GM20431 (cell line): ENCODE results near the gene COA7.
"Not testable (repeated sequence)": the region's sequence is repeated elsewhere in the genome, so short reads cannot be mapped to it uniquely, and the experiment has no call there.

ENCODE experiments used
- in situ Hi-C: fragments of 300-500 bp; cut with MseI, MboI; formaldehyde crosslinking; loops from one replicate; pipeline ENCODE4 v1.15.0; 2020; ENCODE audit warnings: low sequenced_read_pairs; ENCODE audit not compliant: unreplicated experiment

Gene COA7

DNA sequence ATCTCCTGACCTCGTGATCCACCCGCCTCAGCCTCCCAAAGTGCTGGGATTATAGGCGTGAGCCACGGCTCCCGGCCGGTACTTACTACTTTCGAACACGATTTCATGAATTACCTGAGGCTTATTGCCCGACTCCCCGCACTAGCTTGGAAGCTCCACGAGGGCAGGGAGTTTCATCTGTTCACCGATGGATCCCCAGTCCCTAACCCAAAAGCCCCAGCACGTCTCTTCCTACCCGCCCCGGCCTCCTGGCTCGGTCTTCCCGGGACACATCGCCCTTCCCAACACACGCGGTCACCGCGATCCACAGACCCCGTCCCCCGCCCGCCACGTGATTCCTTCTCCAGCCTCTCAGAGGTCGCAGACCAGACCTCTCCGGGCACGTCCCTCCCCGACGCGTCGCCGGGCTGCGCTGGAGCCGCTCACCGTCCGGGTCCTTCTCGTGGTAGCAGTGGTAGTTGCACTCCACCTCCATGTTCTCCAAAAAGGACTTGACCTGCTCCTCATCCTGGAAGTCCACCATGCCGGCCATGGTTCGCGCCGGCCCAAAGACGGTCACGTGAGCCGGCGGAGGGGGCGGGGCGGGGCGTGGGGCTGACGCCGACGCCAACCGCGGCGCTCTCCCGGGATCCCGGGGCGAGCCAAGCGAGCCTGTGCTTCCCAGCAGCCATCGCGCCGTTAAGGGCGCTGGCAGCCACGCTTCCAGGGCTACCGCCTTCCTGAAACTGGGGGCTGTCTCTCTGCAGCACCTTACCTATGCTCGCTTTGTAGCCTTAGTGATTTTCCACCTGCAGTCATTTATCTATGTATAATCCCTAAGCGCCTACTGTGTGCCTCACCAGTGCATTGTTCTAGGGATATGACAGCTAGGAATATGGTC, at the start of gene COA7:
COA7 (minus strand) TSS at position 553 of the 880 bp plus-strand sequence; CDS start at position 532, 21 bp downstream.
- in situ Hi-C loops, result loop anchor here (25.0 kb wide), 1 partner anchor 561 kb away; the partner anchor contains the start of gene ZFYVE9

DNA sequence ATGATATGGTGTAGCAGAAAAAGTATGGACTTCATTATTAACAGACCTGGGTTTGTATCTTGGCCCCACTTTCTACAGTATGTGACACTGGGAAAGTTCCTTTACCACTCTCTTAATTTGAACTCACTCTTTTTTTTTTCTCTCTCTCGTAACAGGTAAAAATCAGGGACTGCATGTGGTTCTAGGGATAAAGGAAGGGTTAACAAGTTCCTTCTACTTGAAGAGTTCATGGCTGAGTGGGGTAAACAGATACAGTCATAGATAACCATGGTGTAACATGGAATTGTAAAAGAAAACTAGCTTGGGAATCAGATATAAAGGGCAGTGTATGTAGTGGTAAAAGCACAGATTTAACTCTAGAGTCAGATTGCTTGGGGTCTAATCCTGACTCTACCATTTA, 49.3 kb upstream of the COA7 start:
- in situ Hi-C loops, result no loop called here

DNA sequence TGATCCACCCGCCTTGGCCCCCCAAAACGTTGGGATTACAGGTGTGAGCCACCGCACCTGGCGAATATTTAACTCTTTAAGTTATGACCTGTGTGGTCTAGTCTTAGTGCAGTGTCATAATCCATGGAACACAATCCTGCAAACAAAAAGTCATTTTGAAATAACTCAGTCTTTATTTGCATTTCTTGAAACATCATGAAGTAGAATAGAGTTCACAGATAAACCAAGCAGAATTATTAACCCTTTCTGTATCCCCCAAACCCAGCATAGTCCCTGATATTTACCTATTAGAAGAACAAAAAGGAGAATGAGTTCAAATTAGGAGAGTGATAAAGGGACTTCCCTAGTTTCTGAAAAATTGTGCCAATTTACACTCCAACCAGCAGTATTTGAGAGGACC, 48.0 kb upstream of the COA7 start:
- in situ Hi-C loops, result no loop called here

DNA sequence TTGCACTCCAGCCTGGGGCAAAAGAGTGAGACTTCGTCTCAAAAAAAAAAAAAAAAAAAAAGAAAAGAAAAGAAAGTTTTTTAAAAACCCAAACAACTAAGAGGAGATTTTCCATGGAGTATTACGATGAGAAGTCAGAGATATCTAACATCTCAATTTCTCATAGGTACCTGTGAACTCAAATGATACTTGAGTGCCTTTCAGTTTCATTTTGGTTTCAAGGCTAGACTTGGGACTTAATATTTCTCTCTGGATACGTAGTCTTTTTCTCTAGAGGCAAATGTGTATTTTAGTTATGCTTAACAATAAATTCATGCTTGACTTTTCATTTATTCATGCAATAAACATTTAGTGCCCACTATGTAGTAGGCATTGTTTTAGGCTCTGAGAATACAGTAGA, 43.1 kb upstream of the COA7 start:
- in situ Hi-C loops, result no loop called here

DNA sequence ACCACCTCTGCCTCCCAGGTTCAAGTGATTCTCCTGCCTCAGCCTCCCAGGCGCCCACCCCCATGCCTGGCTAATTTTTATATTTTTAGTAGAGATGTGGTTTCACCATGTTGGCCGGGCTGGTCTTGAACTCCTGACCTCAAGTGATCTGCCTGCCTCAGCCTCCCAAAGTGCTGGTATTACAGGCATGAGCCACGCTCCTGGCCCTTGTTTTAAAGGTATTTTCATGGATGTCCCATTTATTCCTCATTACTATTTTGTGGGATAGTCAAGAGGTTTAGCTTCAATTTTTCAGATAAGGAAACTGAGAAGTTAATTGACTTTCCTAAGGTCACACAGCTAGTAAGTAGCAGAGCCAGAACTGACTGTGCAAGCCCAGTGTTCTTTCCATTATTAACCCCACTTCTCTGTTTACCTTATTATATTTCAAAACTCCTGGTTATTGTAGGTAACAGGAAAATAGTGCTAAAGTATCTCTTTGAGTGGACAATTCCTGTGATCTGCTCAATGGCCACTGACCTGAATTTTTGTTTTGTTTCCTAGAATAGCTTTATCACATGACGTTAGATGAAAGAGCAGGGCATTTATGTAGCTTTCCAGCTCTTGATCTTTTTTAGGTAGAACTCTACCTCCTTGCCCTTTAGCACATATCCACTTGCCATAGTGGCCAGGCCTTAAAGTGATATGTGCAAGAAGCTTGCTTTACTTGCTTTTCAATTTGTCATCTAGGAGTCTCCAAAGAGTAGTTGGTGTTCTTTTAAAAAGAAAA, 41.7 kb upstream of the COA7 start:
- in situ Hi-C loops, result no loop called here

DNA sequence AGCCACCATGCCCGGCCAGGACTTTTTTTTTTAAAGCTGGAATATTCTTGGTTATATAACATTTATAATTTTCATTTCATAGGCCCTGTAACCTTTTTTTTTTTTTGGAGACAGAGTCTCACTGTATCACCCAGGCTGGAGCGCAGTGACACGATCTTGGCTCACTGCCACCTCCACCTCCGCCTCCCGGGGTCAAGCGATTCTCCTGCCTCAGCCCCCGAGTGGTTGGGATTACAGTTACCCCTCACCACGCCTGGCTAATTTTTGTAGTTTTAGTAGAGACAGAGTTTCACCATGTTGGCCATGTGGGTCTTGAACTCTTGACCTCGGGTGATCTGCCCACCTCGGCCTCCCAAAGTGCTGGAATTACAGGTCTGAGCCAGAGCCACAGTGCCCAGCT, 40.7 kb upstream of the COA7 start:
- in situ Hi-C loops, result no loop called here

DNA sequence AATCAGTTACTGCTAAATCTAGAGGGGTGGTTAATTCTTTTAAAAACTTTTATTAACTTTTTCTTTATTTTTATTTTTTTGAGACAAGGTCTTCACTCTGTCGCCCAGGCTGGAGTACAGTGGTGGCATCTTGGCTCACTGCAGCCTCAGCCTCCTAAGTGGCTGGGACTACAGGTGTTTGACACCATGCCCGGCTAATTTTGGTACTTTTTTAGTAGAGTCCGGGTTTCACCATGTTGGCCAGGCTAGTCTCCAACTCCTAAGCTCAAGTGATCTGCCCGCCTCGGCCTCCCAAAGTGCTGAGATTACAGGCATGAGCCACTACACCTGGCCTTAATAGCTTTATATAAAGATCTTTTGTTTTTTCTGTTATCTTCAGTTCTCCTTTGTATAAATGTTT, 40.0 kb upstream of the COA7 start:
- in situ Hi-C loops, result no loop called here

DNA sequence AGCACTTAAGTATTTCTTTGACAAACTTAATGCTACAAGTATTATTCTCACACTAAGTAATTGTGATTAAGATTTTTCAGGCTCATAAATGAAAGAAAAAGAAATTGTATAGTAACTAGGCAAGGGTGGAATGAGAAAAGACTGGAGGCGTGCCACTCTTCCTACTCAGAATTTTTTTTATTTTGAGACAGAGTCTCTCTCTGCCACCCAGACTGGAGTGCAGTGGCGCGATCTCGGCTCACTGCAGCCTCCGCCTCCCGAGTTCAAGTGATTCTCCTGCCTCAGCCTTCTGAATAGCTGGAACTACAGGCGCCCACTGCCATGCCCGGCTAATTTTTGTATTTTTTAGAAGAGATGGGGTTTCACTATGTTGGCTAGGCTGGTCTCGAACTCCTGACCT, 37.2 kb upstream of the COA7 start:
- in situ Hi-C loops, result not testable (repeated sequence)

DNA sequence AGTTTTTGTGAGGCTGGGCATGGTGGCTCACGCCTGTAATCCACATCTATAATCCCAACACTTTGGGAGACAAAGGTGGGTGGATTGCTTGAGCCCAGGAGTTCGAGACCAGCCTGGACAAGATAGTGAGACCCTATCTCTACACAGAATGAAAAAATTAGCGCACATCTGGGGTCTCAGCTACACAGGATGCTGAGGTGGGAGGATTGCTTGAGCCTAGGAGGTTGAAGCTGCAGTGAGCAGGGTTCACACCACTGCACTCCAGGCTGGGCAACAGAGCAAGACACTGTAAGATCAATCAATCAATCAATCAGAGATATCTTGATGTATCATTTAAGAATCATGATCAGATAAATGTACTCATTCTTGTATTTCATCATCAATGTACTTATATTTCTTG, 35.2 kb upstream of the COA7 start:
- in situ Hi-C loops, result no loop called here

DNA sequence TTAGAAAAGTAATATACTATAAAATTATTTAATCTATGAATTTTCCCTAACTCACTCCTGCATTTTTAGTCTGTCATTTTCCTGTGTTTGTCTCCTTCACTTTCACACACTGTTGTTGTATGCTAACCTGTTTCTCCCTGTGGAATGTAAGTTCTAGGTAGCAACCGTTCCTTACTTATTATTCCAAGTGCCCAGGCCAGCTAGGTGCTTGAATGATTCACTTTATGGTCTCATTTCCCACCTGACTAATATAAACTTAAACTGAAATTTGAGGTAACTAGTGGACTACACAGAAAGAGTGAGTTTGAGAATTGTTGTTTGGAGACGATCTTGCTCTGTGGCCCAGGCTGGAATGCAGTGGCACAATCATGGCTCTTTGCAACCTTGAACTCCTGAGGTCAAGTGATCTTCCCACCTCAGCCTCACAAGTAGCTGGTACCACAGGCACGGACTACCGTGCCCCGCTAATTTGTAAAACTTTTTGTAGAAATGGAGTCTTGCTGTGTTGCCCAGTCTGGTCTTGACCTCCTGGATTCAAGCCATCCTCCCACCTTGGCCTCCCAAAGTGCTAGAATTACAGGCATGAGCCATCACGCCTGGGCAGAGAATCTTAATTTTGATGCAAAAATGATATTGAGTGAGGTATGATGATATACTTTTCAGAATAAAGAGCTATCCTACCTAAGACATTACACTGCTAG, 30.0 kb upstream of the COA7 start:
- in situ Hi-C loops, result no loop called here

DNA sequence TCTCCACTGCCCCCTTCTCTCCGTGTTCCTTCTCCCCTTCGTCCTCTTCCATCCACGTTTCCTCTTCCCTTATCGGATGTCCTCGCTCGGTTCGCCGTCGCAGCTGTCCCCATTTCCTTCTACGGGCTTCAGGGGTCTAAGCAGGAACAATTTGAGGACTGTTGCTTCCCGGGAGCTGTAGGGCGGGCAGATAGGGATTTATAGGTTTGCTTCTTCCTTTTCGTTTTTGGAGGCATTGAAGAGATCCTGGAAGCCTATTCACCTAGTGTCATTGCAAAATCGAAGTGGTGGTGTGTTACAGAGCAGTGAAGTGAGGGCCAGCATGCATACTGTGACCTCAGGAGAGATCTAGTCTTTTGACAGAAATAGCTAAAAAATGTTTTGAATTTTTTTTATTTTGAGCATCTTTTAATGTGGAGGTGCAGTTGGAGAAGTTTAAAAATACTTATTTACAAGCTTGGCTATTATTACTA, 29.0 kb upstream of the COA7 start:
- in situ Hi-C loops, result no loop called here

DNA sequence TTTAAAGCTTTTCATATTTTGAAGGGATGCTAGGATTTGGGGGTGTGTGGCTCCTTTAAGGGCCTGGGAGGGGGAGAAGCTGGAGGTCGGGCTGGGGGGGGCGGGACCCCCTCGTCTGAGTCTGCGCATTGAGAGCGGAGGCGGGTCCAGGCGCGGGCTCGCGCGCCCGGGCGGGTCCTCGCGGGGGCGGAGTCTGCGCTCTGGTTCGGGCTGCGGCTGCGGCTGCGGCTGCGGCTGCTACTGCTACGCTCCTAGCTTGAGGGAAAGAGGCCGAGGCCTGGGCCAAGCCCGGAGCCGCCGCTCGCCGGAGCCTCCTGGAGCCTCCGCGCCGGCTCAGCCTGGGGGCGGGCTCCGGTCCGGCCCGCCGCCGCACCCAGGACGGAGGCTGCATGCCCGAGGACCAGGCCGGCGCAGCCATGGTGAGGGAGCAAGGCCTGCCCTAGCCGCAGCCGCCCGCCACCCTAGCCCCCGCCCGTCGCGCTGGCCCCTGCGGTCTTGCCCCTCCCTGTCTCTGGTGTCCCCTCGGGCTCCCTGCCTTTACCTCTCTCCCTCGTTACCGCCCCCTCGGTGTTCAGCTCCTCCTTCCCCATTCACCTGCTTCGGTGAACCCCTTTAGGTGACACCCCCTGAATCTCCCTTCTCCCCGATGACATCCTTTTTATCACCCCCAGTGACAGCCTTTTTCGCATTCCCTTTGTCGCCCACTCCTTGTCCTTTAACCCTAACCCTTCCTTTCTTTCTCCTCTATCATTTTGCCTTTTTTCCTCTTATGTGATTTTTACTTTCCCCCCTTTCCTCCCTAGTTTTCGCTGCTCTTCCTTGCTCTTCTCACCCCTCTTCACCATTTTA, 28.3 kb upstream of the COA7 start, which contains the start of gene ZYG11B:
ZYG11B (plus strand) TSS at position 189 of the 849 bp plus-strand sequence; CDS start at position 390, 201 bp downstream.
- in situ Hi-C loops, result no loop called here

DNA sequence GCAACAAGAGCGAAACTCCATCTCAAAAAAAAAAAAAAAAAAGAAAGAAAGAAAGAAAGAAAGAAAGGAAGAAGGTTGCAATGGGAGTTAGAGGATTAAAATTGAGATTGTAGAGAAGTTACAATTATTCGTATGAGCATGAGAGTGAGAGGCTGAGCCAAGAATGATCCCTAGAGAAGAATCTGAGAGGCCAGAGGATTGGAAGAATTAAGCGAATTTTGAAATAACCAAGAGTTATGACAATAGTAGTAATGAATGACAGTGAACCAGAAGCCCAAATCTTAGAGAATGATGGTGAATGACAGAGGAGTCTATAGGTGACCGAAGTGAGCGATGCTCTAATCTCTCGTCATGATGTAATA, 27.7 kb upstream of the COA7 start:
- in situ Hi-C loops, result no loop called here

DNA sequence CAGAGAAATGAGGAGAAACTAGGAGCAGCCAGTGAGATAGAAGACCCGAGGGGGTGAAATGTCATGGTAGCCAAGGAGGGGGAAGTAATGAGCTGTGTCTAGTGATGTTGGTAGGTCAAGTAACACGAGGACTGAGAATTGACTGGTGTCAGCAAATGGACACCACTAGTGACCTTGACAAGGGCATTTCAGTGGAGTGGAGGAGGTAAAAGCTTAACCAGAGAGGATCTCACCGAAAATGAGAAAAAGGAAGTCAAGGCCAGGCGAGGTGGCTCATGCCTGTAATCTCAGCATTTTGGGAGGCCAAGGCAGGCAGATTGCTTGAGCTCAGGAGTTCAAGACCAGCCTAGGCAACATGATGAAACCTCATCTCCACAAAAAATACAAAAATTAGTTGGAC, 25.1 kb upstream of the COA7 start:
- in situ Hi-C loops, result loop anchor here (25.0 kb wide), 1 partner anchor 464 kb away; the partner anchor contains the start of gene CPT2

DNA sequence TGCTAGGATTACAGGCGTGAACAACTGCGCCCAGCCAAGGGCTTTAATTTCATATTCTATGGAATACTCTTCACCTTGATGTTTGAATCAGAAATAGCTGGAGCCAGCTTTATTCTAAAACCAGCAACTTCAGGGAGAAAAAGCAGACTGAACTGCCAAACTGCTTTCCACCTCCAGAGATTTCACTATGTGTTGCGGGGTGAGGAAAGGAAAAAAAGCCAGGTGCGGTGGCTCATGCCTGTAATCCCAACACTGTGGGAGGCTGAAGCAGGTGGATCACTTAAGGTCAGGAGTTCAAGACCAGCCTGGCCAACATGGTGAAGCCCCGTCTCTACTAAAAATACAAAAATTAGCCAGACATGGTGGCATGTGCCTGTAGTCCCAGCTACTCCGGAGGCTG, 17.1 kb upstream of the COA7 start:
- in situ Hi-C loops, result loop anchor here (25.0 kb wide), 1 partner anchor 472 kb away; the partner anchor contains the start of gene CPT2

DNA sequence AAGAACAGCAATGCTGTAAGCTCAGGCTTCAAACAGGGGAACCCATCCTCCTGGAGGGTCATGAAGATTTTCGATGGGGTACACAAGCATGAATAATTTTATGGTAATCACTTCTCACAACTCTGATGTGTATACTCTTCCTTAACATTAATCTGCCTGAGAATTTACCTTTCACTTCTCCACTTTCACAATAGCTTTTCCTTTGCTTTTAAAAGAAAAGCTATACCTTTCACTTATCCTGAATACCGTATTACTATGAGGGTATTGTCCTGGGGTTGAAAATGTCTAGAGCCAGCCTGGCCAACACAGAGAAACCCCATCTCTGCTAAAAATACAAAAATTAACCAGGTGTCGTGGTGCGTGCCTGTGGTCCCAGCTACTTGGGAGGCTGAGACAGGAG, 15.4 kb upstream of the COA7 start:
- in situ Hi-C loops, result loop anchor here (25.0 kb wide), 1 partner anchor 474 kb away; the partner anchor contains the start of gene CPT2

DNA sequence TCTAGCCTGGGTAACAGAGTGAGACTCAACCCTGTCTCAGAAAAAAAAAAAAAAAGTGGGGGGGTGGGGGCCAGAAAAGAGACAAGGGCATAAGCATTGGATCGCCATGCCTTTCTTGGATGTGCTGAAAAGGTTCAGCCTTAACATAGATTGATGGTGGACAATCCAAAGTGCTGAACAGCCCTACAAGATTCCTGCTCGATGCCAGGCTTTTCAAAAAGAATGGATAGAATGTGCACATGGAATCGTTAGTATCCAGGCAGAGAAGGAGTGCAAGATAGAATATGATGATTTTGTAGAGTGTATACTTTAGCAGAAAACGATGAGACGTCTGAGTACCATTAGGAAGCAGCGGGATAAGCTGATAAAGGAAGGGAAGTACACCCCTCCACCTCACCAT, 10.9 kb upstream of the COA7 start:
- in situ Hi-C loops, result loop anchor here (25.0 kb wide), 1 partner anchor 478 kb away; the partner anchor contains the start of gene CPT2

DNA sequence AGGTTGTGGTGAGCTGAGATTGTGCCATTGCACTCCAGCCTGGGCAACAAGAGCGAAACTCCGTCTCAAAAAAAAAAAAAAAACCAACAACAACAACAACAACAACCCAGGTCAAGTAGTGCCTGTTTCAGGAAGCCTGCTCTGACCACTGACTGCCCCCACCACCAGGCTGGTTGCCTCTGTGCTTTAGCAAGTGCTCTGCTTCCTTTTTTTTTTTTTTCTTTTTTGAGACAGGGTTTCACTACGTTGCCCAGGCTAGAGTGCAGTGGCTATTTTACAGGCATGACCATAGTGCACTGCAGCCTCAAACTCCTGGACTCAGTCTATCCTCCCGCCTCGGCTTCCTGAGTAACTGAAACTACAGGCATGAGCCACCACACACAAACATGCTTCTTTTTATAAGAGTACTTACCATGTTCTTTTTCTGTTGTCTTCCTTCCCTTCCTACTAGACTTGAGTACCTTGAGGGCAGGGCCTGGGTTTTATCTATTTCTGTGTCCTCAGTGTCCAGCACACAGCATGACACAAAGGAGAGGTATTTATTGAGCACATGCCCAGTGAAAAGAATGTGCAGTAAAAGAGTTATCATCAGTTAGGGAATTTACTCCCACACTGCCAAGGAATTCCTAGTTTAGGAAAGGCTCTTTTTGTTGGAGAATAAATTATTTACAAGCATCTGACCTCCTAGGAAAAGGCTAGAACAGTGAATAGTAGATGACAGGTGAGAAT, 9.9 kb upstream of the COA7 start:
- in situ Hi-C loops, result loop anchor here (25.0 kb wide), 1 partner anchor 479 kb away; the partner anchor contains the start of gene CPT2
